Measurements from ENCODE around the gene SLC12A7.
"Not testable (repeated sequence)": the region's sequence is repeated elsewhere in the genome, so short reads cannot be mapped to it uniquely, and the experiment has no call there.

SLC12A7 gene

DNA sequence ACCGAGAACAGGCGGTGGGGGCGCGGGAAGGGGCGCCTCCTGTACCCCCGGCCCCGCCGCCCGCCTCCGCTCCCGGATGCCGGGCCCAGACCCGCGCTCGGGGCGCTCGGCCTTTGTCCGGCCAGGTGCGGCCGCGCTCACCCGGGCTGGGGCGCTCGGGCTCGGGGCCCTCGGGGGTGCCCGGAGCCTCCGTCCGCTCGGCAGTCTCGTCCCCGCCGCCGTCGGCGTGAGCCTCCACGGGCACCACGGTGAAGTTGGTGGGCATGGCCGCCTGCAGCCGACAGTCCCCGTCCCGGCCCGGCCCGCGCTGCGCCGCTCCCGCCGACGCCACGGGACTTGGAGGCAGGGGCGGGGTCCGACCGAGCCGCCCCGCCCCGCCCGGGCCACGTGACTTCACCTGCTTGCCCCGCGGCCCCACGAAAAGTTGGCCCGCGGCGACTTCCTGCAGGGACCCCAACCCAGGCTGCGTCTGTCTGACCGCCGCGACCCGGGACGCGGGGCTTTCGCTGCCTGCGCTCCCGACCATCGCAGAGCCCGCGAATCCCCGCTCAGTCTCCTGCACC is at the start of gene SLC12A7:
Gene SLC12A7, minus strand, starts transcription at position 337 of the 563 bp plus-strand sequence. Its CDS starts 72 bp downstream, at position 265.
- no peaks in the 10 kb centered on the region for H3K9me3 ChIP-seq (ENCODE audit: control insufficient read depth, insufficient read depth, low read length)
- no peaks in the 10 kb centered on the region for H3K27me3 ChIP-seq (ENCODE audit: control insufficient read depth, insufficient read depth, low read length)
- H3K4me3 ChIP-seq (ENCODE audit: low read depth, low read length), result peak within 1 kb of the TSS; percentile 82
- no peaks in the 10 kb centered on the region for H3K36me3 ChIP-seq (ENCODE audit: control insufficient read depth, insufficient read depth, low read length)
- H3K9ac ChIP-seq (ENCODE audit: low read depth, low read length), result peak within 1 kb of the TSS; percentile 72; the same call in 1 of the 2 replicates
- H3K4me1 ChIP-seq (ENCODE audit: control insufficient read depth, insufficient read depth, low read length), result peaks cover 18% of the 10 kb centered on the region; the same call in 1 of the 2 replicates
- H3K27ac ChIP-seq (ENCODE audit: low read depth, low read length), result no peak within 1 kb of the TSS

- Histone ChIP-seq H3K4me3 (ENCODE audit: low read depth, low read length) (no peak overlapping the region), H3K27ac (ENCODE audit: low read depth, low read length) (no peak overlapping the region), H3K9ac (ENCODE audit: low read depth, low read length) (no peak overlapping the region)
Observed at GRCh38 chr5:1161108-1161832, 49.4 kb upstream of the SLC12A7 start.

DNA sequence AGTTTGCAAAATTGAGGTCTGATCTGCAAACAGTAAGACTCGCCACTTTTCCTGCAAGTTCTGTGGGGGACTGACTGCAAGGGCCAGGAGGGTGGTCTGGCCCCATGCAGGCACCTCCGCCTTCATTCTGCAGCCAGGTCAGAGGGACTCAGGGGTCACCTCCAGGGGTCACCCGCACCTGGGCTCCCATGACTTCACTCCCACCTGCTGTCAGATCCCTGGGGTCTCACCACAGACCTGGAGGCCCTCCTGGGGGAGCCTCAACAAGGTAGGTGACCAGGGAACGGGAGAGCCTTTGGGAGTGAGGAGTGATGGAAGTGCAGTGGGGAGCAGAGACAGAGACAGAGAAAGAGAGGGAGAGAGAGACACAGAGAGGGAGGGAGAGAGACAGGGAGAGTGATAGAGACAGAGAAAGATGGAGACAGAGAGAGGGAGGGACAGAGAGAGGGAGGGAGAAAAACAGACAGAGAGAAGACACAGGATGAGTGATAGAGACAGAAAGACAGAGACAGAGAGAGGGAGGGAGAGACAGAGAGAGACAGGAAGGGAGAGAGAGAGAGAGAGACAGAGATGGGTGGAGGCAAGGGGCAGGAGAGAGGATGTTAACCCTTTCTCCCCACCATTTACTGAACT is 48.0 kb upstream of the SLC12A7 start:
- H3K9me3 ChIP-seq (ENCODE audit: control insufficient read depth, insufficient read depth, low read length), result no peaks in the 10 kb centered on the region
- H3K27me3 ChIP-seq (ENCODE audit: control insufficient read depth, insufficient read depth, low read length), result peaks cover 26% of the 10 kb centered on the region

More at GRCh38 chr5:1161108-1161832, 49.4 kb upstream of the SLC12A7 start:
- Histone ChIP-seq H3K36me3 (ENCODE audit: control insufficient read depth, insufficient read depth, low read length) (no peaks in the 10 kb centered on the region), H3K27me3 (ENCODE audit: control insufficient read depth, insufficient read depth, low read length) (peaks cover 15% of the 10 kb centered on the region), H3K9me3 (ENCODE audit: control insufficient read depth, insufficient read depth, low read length) (no peaks in the 10 kb centered on the region), H3K4me1 (ENCODE audit: control insufficient read depth, insufficient read depth, low read length) (no peaks in the 10 kb centered on the region)

GRCh38 chr5:1159341-1159675 is 47.4 kb upstream of the SLC12A7 start:
- no peaks in the 10 kb centered on the region for H3K9me3 ChIP-seq (ENCODE audit: control insufficient read depth, insufficient read depth, low read length)
- no peaks in the 10 kb centered on the region for H3K4me1 ChIP-seq (ENCODE audit: control insufficient read depth, insufficient read depth, low read length)
- no peak overlapping the region for H3K9ac ChIP-seq (ENCODE audit: low read depth, low read length)
- H3K36me3 ChIP-seq (ENCODE audit: control insufficient read depth, insufficient read depth, low read length), result no peaks in the 10 kb centered on the region
- H3K4me3 ChIP-seq (ENCODE audit: low read depth, low read length), result no peak overlapping the region
- H3K27me3 ChIP-seq (ENCODE audit: control insufficient read depth, insufficient read depth, low read length), result peaks cover 31% of the 10 kb centered on the region
- no peak overlapping the region for H3K27ac ChIP-seq (ENCODE audit: low read depth, low read length)

More for the DNA sequence above, 48.0 kb upstream of the SLC12A7 start:
- H3K36me3 ChIP-seq (ENCODE audit: control insufficient read depth, insufficient read depth, low read length), result no peaks in the 10 kb centered on the region
- H3K4me3 ChIP-seq (ENCODE audit: low read depth, low read length), result no peak overlapping the region
- H3K27ac ChIP-seq (ENCODE audit: low read depth, low read length), result no peak overlapping the region
- no peaks in the 10 kb centered on the region for H3K4me1 ChIP-seq (ENCODE audit: control insufficient read depth, insufficient read depth, low read length)
- H3K9ac ChIP-seq (ENCODE audit: low read depth, low read length), result no peak overlapping the region

- Histone ChIP-seq H3K27me3 (ENCODE audit: control insufficient read depth, insufficient read depth, low read length) (peaks cover 36% of the 10 kb centered on the region), H3K4me1 (ENCODE audit: control insufficient read depth, insufficient read depth, low read length) (no peaks in the 10 kb centered on the region), H3K9me3 (ENCODE audit: control insufficient read depth, insufficient read depth, low read length) (no peaks in the 10 kb centered on the region), H3K27ac (ENCODE audit: low read depth, low read length) (no peak overlapping the region), H3K36me3 (ENCODE audit: control insufficient read depth, insufficient read depth, low read length) (no peaks in the 10 kb centered on the region), H3K9ac (ENCODE audit: low read depth, low read length) (no peak overlapping the region), H3K4me3 (ENCODE audit: low read depth, low read length) (no peak overlapping the region)
Observed at GRCh38 chr5:1158647-1159340, 46.9 kb upstream of the SLC12A7 start.

- not testable (repeated sequence) for H3K4me3 ChIP-seq (ENCODE audit: low read depth, low read length); H3K9ac ChIP-seq (ENCODE audit: low read depth, low read length); H3K9me3 ChIP-seq (ENCODE audit: control insufficient read depth, insufficient read depth, low read length); H3K4me1 ChIP-seq (ENCODE audit: control insufficient read depth, insufficient read depth, low read length); H3K27ac ChIP-seq (ENCODE audit: low read depth, low read length); H3K36me3 ChIP-seq (ENCODE audit: control insufficient read depth, insufficient read depth, low read length)
- H3K27me3 ChIP-seq (ENCODE audit: control insufficient read depth, insufficient read depth, low read length), result peaks cover 38% of the 10 kb centered on the region
Observed at GRCh38 chr5:1157461-1157986, 45.7 kb upstream of the SLC12A7 start.

DNA sequence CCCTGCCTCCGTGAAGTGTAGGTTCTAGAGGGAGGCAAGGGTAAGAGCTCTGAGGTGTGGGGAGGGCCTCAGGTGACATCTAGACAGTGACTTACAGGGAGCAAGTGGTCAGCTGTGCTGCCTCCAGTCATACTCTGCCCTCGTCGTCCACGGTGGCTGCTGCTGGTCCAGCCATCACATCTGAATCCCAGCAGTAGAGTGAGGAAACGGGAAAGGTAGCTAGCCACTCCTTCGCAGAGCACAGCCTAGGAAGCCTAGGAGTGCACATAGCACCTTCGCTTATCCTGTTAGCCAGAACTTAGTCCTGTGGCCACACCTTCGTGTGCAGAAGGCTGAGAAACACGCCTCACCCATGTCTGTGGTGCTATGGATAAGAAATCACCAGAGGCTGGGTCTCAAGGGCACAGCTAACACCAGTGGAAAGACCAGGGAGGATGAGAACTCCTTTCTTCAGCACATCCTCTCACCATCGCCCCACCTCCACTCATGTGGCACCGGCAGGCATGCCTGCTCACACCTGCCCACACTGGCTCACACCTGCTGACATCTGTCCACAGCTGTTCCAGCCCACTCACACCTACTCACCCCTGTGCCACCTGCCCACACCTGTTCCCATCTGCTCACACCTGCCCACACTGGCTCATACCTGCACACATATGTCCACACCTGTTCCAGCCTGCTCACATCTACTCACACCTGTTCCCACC is 45.0 kb upstream of the SLC12A7 start:
- Histone ChIP-seq H3K4me1 (ENCODE audit: control insufficient read depth, insufficient read depth, low read length) (no peaks in the 10 kb centered on the region), H3K27me3 (ENCODE audit: control insufficient read depth, insufficient read depth, low read length) (peaks cover 38% of the 10 kb centered on the region), H3K27ac (ENCODE audit: low read depth, low read length) (no peak overlapping the region), H3K4me3 (ENCODE audit: low read depth, low read length) (no peak overlapping the region), H3K9ac (ENCODE audit: low read depth, low read length) (no peak overlapping the region), H3K36me3 (ENCODE audit: control insufficient read depth, insufficient read depth, low read length) (no peaks in the 10 kb centered on the region), H3K9me3 (ENCODE audit: control insufficient read depth, insufficient read depth, low read length) (no peaks in the 10 kb centered on the region)

DNA sequence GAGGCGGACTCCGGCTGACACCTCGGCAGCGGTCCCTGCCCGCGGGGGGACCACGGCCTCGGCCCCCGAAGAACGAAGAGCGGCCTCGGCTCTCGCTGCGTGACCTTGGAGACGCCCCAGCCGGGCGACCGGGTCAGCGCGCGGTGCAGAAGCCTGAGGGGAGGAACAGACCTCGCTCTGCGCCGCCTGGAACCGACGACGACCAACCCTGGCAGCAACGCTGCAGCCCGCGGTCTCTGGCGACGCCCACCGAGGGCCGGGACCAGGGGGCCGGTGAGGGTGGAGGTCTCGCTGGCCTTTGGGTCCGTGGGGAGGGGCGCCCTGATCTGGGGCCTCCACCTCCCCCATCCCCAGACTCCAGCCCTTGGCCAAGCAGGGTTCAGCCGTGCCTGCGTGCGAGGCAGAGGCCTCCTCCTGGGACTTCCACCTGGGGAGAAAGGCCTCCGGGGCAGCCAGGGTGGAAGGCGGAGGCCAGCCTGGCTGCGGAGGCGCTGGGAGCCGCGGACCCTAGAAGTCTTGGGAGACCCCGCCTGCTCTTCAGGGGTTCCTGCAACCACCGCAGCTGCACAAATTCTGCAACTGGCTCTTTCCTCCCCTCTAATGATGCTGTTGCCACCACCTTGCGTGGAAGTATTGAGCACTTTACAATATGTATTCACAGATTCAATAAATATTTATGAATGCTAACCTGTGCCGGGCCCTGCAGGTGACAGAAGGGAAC is 44.3 kb upstream of the SLC12A7 start:
- Histone ChIP-seq H3K9ac (ENCODE audit: low read depth, low read length) (no peak overlapping the region), H3K4me1 (ENCODE audit: control insufficient read depth, insufficient read depth, low read length) (no peaks in the 10 kb centered on the region), H3K36me3 (ENCODE audit: control insufficient read depth, insufficient read depth, low read length) (no peaks in the 10 kb centered on the region), H3K27me3 (ENCODE audit: control insufficient read depth, insufficient read depth, low read length) (peaks cover 38% of the 10 kb centered on the region), H3K4me3 (ENCODE audit: low read depth, low read length) (peak overlapping the region; percentile 46; the same call in 1 of the 2 replicates), H3K9me3 (ENCODE audit: control insufficient read depth, insufficient read depth, low read length) (no peaks in the 10 kb centered on the region), H3K27ac (ENCODE audit: low read depth, low read length) (no peak overlapping the region)

DNA sequence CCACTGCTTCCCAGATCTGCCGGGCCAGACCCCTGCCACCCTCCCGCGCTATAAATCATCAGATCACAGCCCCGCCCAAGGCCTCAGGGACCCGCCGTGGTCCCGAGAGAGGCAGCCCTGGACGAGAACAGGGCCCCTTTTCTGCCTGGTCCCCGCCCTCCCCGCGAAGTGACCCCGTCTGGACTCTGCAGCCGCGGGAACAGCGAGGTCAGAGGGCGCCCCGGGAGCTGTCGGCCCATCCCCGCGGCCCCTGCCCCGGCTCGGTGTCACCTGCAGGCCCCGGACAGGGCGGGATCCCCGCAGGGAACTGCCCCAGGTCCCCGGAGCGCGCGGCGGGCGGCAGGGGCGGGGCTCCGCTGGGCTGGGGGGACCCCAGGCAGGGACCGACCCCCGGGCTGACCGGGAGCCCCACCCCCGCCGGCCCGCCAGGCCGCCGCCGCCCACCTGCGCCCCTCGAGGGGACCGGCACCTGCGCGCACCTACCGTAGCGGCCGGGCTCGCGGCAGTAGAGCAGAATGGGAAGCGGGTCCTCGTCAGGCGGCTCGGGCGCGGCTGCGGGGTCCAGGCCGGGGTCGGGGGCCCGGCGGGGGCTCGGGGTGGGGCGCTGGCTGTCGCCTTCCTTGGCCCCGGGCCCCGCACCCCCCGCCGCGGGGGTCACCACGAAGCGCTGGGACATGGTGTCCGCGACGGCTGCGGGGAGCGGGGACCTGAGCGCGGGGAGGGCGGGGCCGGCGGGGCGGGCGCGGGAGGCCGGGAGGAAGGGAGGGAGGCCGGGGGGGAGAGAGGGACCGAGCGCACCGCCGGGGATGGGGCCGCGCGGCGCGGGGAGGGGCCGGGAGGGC is 43.5 kb upstream of the SLC12A7 start:
- Histone ChIP-seq H3K36me3 (ENCODE audit: control insufficient read depth, insufficient read depth, low read length) (no peaks in the 10 kb centered on the region), H3K9ac (ENCODE audit: low read depth, low read length) (no peak overlapping the region), H3K27me3 (ENCODE audit: control insufficient read depth, insufficient read depth, low read length) (peaks cover 38% of the 10 kb centered on the region), H3K4me3 (ENCODE audit: low read depth, low read length) (peak overlapping the region; percentile 46; the same call in 1 of the 2 replicates), H3K4me1 (ENCODE audit: control insufficient read depth, insufficient read depth, low read length) (no peaks in the 10 kb centered on the region), H3K9me3 (ENCODE audit: control insufficient read depth, insufficient read depth, low read length) (no peaks in the 10 kb centered on the region), H3K27ac (ENCODE audit: low read depth, low read length) (no peak overlapping the region)

Measured in HUES48 (cell line).